GM23248 (cell line): ENCODE measurements around the gene CIB2. TPM values are rescaled to one million over a fixed set of nuclear protein-coding genes. Genes with fewer than 3 reads are reported as not detected.
A peak's percentile ranks its signal among the peaks of the same experiment; 100 is the strongest.

Experiments used
- DNase-seq: peaks from one replicate; pipeline ENCODE4 v3.0.0-alpha.2; 2015
- H2AFZ ChIP-seq: fragments of 200-600 bp; sonication (generic); 2 replicates; pipeline ENCODE4 v1.6.1; 2016; ENCODE audit warnings: antibody characterized with exemption
- H3F3A ChIP-seq: fragments of 200-600 bp; sonication (generic); 2 replicates; pipeline ENCODE4 v1.6.1; 2016; ENCODE audit warnings: mild to moderate bottlenecking, antibody characterized with exemption, mixed run types; ENCODE audit not compliant: insufficient read depth
- H3K27ac ChIP-seq: fragments of 200-600 bp; sonication (generic); 2 replicates; pipeline ENCODE4 v1.5.1; 2016; ENCODE audit warnings: mild to moderate bottlenecking
- H3K27me3 ChIP-seq: fragments of 200-600 bp; sonication (generic); replicated peaks from 2 replicates; pipeline ENCODE4 v1.6.1; 2016; ENCODE audit warnings: mild to moderate bottlenecking; ENCODE audit not compliant: insufficient read depth
- H3K36me3 ChIP-seq: fragments of 200-600 bp; sonication (generic); 2 replicates; pipeline ENCODE4 v1.6.1; 2016; ENCODE audit warnings: low read depth, mild to moderate bottlenecking
- H3K4me1 ChIP-seq: fragments of 200-600 bp; sonication (generic); 2 replicates; pipeline ENCODE4 v1.6.1; 2016; ENCODE audit warnings: mild to moderate bottlenecking; ENCODE audit not compliant: insufficient read depth
- H3K4me2 ChIP-seq: fragments of 200-600 bp; sonication (generic); one replicate; pipeline ENCODE4 v1.6.1; 2016; ENCODE audit warnings: mild to moderate bottlenecking; ENCODE audit not compliant: unreplicated experiment
- H3K4me3 ChIP-seq: fragments of 200-600 bp; sonication (generic); 2 replicates; pipeline ENCODE4 v1.5.1; 2016; ENCODE audit warnings: mild to moderate bottlenecking
- H3K79me2 ChIP-seq: fragments of 200-600 bp; sonication (generic); 2 replicates; pipeline ENCODE4 v1.6.1; 2016; ENCODE audit warnings: mild to moderate bottlenecking; ENCODE audit not compliant: insufficient read depth
- H3K9ac ChIP-seq: fragments of 200-600 bp; sonication (generic); 2 replicates; pipeline ENCODE4 v1.6.1; 2016; ENCODE audit warnings: mild to moderate bottlenecking
- H3K9me2 ChIP-seq: fragments of 200-600 bp; sonication (generic); 2 replicates; pipeline ENCODE4 v1.6.1; 2016; ENCODE audit warnings: mixed run types, mild to moderate bottlenecking, moderate library complexity; ENCODE audit not compliant: insufficient read depth
- H3K9me3 ChIP-seq: fragments of 200-600 bp; sonication (generic); one replicate; pipeline ENCODE4 v1.6.1; 2017; ENCODE audit warnings: low read depth
- H4K20me1 ChIP-seq: fragments of 200-600 bp; sonication (generic); 2 replicates; pipeline ENCODE4 v1.6.0; 2016; ENCODE audit not compliant: insufficient read depth
- EZH2 ChIP-seq: fragments of 200-600 bp; sonication (generic); IDR thresholded peaks from 2 replicates; pipeline ENCODE4 v1.6.1; 2018; ENCODE audit warnings: antibody characterized with exemption, mild to moderate bottlenecking; ENCODE audit not compliant: insufficient read depth, poor library complexity, severe bottlenecking
- EZH2phosphoT487 ChIP-seq: fragments of 200-600 bp; sonication (generic); IDR thresholded peaks from 2 replicates; pipeline ENCODE4 v1.6.1; 2018; ENCODE audit warnings: antibody characterized with exemption, moderate library complexity, mild to moderate bottlenecking, low read depth; ENCODE audit not compliant: insufficient read depth
- WGBS, 2 experiments: methylation state at CpG; one replicate each; pipeline ENCODE4 v1.1.6; 2015 to 2017; ENCODE audit warnings: low lambda C conversion rate in 2 of 2, low coverage in 1 of 2; ENCODE audit errors: missing lambda C conversion rate in 2 of 2; 5-methylcytosine and 5-hydroxymethylcytosine counted together
- in situ Hi-C: fragments of 300-500 bp; cut with MboI; formaldehyde crosslinking; loops from 2 replicates; pipeline ENCODE4 v1.15.0; 2020
- polyA plus RNA-seq: library from polyadenylated mRNA; unstranded; fragments of >200 nt; fragmentation: Nextera tagmentation; extraction: Ambion mirVana; gene quantifications from 2 replicates; pipeline ENCODE4 v1.2.1, GENCODE V29; 2016
- total RNA-seq: library from RNA; depleted of rRNA; stranded (reverse); fragments of >200 nt; shearing (Covaris generic); gene quantifications from 2 replicates; pipeline ENCODE4 v1.2.3, GENCODE V29; 2014

Gene CIB2
- total and polyA plus RNA-seq, 2 experiments from 2014 or later: 2.9 to 3.4 TPM

- no peaks in the 10 kb centered on the region for H4K20me1 ChIP-seq
- H3K27ac ChIP-seq: peak overlapping the region; percentile 97
- H2AFZ ChIP-seq: no peak overlapping the region
- peaks cover 85% of the 10 kb centered on the region for H3K4me1 ChIP-seq
- H3K27me3 ChIP-seq: no peaks in the 10 kb centered on the region
- WGBS, 2 experiments: 0 to 2% methylated on average over 5 of the region's 5 CpGs
- H3K9ac ChIP-seq: peak overlapping the region; percentile 81
- no peaks in the 10 kb centered on the region for H3K36me3 ChIP-seq
- peaks cover 87% of the 10 kb centered on the region for H3K79me2 ChIP-seq
- in situ Hi-C loops: no loop called here
- TF ChIP-seq EZH2 (no peak), EZH2phosphoT487 (no peak)
- no peaks in the 10 kb centered on the region for H3K9me2 ChIP-seq
- peak overlapping the region; percentile 56 for H3K4me3 ChIP-seq
- no peaks in the 10 kb centered on the region for H3K9me3 ChIP-seq
- H3F3A ChIP-seq: peaks cover 66% of the 10 kb centered on the region
- H3K4me2 ChIP-seq: peak overlapping the region; percentile 73
- peak; percentile 99 for DNase-seq
Observed at GRCh38 chr15:78065284-78065872, 65.9 kb downstream of the CIB2 start.

GRCh38 chr15:78064544-78064943 lies 66.7 kb downstream of the CIB2 start:
- Histone ChIP-seq H3K4me1 (peaks cover 77% of the 10 kb centered on the region), H2AFZ (no peak overlapping the region), H3K9me2 (no peaks in the 10 kb centered on the region), H3K4me2 (peak overlapping the region; percentile 73), H3K4me3 (peak overlapping the region; percentile 56), H3K27me3 (no peaks in the 10 kb centered on the region), H3K36me3 (no peaks in the 10 kb centered on the region), H3K9me3 (no peaks in the 10 kb centered on the region), H4K20me1 (no peaks in the 10 kb centered on the region), H3K79me2 (peaks cover 87% of the 10 kb centered on the region), H3K27ac (peak overlapping the region; percentile 97), H3F3A (peaks cover 66% of the 10 kb centered on the region), H3K9ac (peak overlapping the region; percentile 81)
- in situ Hi-C loops: no loop called here
- TF ChIP-seq EZH2: no peak
- no peak for TF ChIP-seq EZH2phosphoT487
- 12 to 17% methylated on average over 2 of the region's 2 CpGs for WGBS, 2 experiments
- peak; percentile 72 for DNase-seq

GRCh38 chr15:78063970-78064385 lies 67.3 kb downstream of the CIB2 start:
- TF ChIP-seq EZH2phosphoT487 (no peak), EZH2 (no peak)
- H3F3A ChIP-seq: peaks cover 64% of the 10 kb centered on the region
- DNase-seq: peak; percentile 62
- peak overlapping the region; percentile 81 for H3K9ac ChIP-seq
- in situ Hi-C loops: no loop called here
- H3K27ac ChIP-seq: peak overlapping the region; percentile 97
- H3K4me3 ChIP-seq: peak overlapping the region; percentile 56
- H2AFZ ChIP-seq: no peak overlapping the region
- peak overlapping the region; percentile 73 for H3K4me2 ChIP-seq
- peaks cover 87% of the 10 kb centered on the region for H3K79me2 ChIP-seq
- no peaks in the 10 kb centered on the region for H3K27me3 ChIP-seq
- no peaks in the 10 kb centered on the region for H3K36me3 ChIP-seq
- H3K9me2 ChIP-seq: no peaks in the 10 kb centered on the region
- H4K20me1 ChIP-seq: no peaks in the 10 kb centered on the region
- H3K9me3 ChIP-seq: no peaks in the 10 kb centered on the region
- WGBS, 2 experiments: 18 to 21% methylated on average over 5 of the region's 5 CpGs
- H3K4me1 ChIP-seq: peaks cover 73% of the 10 kb centered on the region

- Histone ChIP-seq H3K9me2 (no peaks in the 10 kb centered on the region), H3K79me2 (peaks cover 87% of the 10 kb centered on the region), H3K4me3 (no peak overlapping the region), H3F3A (peaks cover 58% of the 10 kb centered on the region), H3K36me3 (no peaks in the 10 kb centered on the region), H3K9me3 (no peaks in the 10 kb centered on the region), H4K20me1 (no peaks in the 10 kb centered on the region), H2AFZ (no peak overlapping the region), H3K4me2 (peak overlapping the region; percentile 73), H3K27ac (peak overlapping the region; percentile 97), H3K9ac (peak overlapping the region; percentile 81; the same call in 1 of the 2 replicates), H3K4me1 (peaks cover 69% of the 10 kb centered on the region), H3K27me3 (no peaks in the 10 kb centered on the region)
- no peak for TF ChIP-seq EZH2phosphoT487
- TF ChIP-seq EZH2: no peak
- in situ Hi-C loops: no loop called here
- DNase-seq: no peak
Observed at GRCh38 chr15:78063217-78063616, 68.0 kb downstream of the CIB2 start.
